SW480 (cell line): ENCODE measurements around the gene KLK13.
A peak's percentile ranks its signal among the peaks of the same experiment; 100 is the strongest.

Experiments
- DNase-seq: peaks from one replicate; pipeline ENCODE4 v3.0.0-alpha.2; 2016; ENCODE audit warnings: low spot score

Gene KLK13

GRCh38 chr19:51064534-51065220 is at the start of gene KLK13:
KLK13 (minus strand) TSS chr19:51065092; CDS start chr19:51065067, 25 bp downstream.
- peak; percentile 82 for DNase-seq

- DNase-seq, result no peak
These were observed 49.3 kb upstream of the KLK13 start for GRCh38 chr19:51114087-51114729.

GRCh38 chr19:51111606-51112005 is 46.7 kb upstream of the KLK13 start:
- DNase-seq, result peak; percentile 67

- DNase-seq, result no peak
These were observed 45.7 kb upstream of the KLK13 start for GRCh38 chr19:51110666-51110971.

- DNase-seq, result no peak
These were observed 43.9 kb upstream of the KLK13 start for GRCh38 chr19:51108805-51109146.

GRCh38 chr19:51108066-51108804 is 43.3 kb upstream of the KLK13 start, which contains the start of gene CTU1:
CTU1 (minus strand) TSS chr19:51108409; CDS start chr19:51104569, 3,840 bp downstream.
- DNase-seq, result peak; percentile 100

- peak; percentile 41 for DNase-seq
These were observed 42.6 kb upstream of the KLK13 start for GRCh38 chr19:51107406-51108065.

GRCh38 chr19:51103926-51104341 is 39.0 kb upstream of the KLK13 start:
- no peak for DNase-seq

- DNase-seq, result no peak
These were observed 38.1 kb upstream of the KLK13 start for GRCh38 chr19:51102991-51103390.

GRCh38 chr19:51101171-51101865 is 36.4 kb upstream of the KLK13 start:
- DNase-seq, result no peak

GRCh38 chr19:51100601-51101000 is 35.7 kb upstream of the KLK13 start:
- DNase-seq, result no peak

GRCh38 chr19:51099047-51099382 is 34.1 kb upstream of the KLK13 start:
- no peak for DNase-seq

- DNase-seq, result no peak
These were observed 33.6 kb upstream of the KLK13 start for GRCh38 chr19:51098365-51099046.

- DNase-seq, result no peak
These were observed 32.9 kb upstream of the KLK13 start for GRCh38 chr19:51097796-51098195.

- DNase-seq, result peak; percentile 66
These were observed 32.4 kb upstream of the KLK13 start for GRCh38 chr19:51097166-51097738.

GRCh38 chr19:51096473-51097165 is 31.7 kb upstream of the KLK13 start:
- peak; percentile 41 for DNase-seq

GRCh38 chr19:51094696-51095279 is 29.9 kb upstream of the KLK13 start:
- DNase-seq, result no peak

GRCh38 chr19:51093510-51094345 is 28.8 kb upstream of the KLK13 start:
- no peak for DNase-seq

GRCh38 chr19:51093101-51093500 is 28.2 kb upstream of the KLK13 start:
- DNase-seq, result no peak
